H1 (cell line): ENCODE measurements around the gene GASK1B.

Source experiments
- POLR2A ChIP-seq, 2 experiments: IDR thresholded peaks; 1 replicate in 1 of 2; 2 replicates in 1 of 2; pipeline ENCODE4 v1.6.1; 2011; ENCODE audit warnings: low read depth in 2 of 2, low read length in 2 of 2, mild to moderate bottlenecking in 2 of 2; ENCODE audit errors: control extremely low read depth in 1 of 2
- POLR2AphosphoS5 ChIP-seq: IDR thresholded peaks from 2 replicates; pipeline ENCODE4 v1.6.1; 2011; ENCODE audit warnings: low read depth, low read length
- SIN3A ChIP-seq, 2 experiments: IDR thresholded peaks in 1 of 2; conservative IDR thresholded peaks in 1 of 2; 2 replicates each; pipeline ENCODE4 v1.6.1; 2011 to 2012; ENCODE audit warnings: low read length in 2 of 2, improper control_type of control experiment in 1 of 2, low read depth in 1 of 2, mild to moderate bottlenecking in 1 of 2
- SP2 ChIP-seq: IDR thresholded peaks from 2 replicates; pipeline ENCODE4 v1.6.1; 2012; ENCODE audit warnings: mild to moderate bottlenecking, low read length, inconsistent platforms
- SP4 ChIP-seq: IDR thresholded peaks from 2 replicates; pipeline ENCODE4 v1.6.1; 2012; ENCODE audit warnings: low read length, inconsistent platforms
- TAF1 ChIP-seq: IDR thresholded peaks from 2 replicates; pipeline ENCODE4 v1.6.1; 2011; ENCODE audit warnings: mild to moderate bottlenecking, low read depth, low read length
- TCF12 ChIP-seq: IDR thresholded peaks from 2 replicates; pipeline ENCODE4 v1.6.1; 2011; ENCODE audit warnings: low read depth, mild to moderate bottlenecking, low read length
- TF ChIP-seq, protein P1 (sequence below), 3 experiments: IDR thresholded peaks; 1 replicate in 2 of 3; 2 replicates in 1 of 3; pipeline versions ENCODE4 v1.5.1 to v1.6.1; 2011; ENCODE audit warnings: low read length in 3 of 3, mild to moderate bottlenecking in 3 of 3, inconsistent platforms in 2 of 3, low read depth in 1 of 3, moderate library complexity in 1 of 3; ENCODE audit not compliant: insufficient read depth in 1 of 3; ENCODE audit errors: control extremely low read depth in 1 of 3
- TF ChIP-seq, protein P2 (sequence below): IDR thresholded peaks from 2 replicates; pipeline ENCODE4 v1.6.1; 2011; ENCODE audit warnings: low read depth, mild to moderate bottlenecking, low read length; ENCODE audit not compliant: insufficient read depth
- TF ChIP-seq, protein P3 (sequence below): fragments of 300-600 bp; sonication (generic); IDR thresholded peaks from 2 replicates; pipeline ENCODE4 v1.7.1; 2012; ENCODE audit warnings: low read length, moderate library complexity, mild to moderate bottlenecking, inconsistent platforms; ENCODE audit not compliant: insufficient replicate concordance

DNA sequence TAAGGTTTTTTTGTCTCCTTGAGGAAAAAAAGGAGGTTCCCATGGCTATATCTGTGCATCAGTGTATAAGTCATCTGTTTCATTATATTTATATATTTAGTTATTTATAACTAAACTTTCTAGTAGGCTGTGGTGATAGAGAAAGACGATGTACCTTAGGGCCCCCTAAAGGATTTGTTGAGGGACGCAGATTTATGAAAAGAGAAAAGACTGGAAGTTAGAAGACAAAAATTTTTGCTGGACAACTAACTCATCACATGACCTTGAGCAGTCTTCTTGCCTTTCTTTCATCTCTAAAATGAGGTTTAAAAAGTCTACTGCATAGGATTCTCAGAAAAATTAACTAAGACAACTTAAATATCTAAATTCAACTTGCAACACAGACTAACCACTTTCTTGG lies 6.1 kb downstream of the GASK1B start:
- TF ChIP-seq TCF12 = no peak
- no peak for TF ChIP-seq SP4
- TF ChIP-seq, protein P1, sequence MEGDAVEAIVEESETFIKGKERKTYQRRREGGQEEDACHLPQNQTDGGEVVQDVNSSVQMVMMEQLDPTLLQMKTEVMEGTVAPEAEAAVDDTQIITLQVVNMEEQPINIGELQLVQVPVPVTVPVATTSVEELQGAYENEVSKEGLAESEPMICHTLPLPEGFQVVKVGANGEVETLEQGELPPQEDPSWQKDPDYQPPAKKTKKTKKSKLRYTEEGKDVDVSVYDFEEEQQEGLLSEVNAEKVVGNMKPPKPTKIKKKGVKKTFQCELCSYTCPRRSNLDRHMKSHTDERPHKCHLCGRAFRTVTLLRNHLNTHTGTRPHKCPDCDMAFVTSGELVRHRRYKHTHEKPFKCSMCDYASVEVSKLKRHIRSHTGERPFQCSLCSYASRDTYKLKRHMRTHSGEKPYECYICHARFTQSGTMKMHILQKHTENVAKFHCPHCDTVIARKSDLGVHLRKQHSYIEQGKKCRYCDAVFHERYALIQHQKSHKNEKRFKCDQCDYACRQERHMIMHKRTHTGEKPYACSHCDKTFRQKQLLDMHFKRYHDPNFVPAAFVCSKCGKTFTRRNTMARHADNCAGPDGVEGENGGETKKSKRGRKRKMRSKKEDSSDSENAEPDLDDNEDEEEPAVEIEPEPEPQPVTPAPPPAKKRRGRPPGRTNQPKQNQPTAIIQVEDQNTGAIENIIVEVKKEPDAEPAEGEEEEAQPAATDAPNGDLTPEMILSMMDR (IDR thresholded peaks at IDR 0.05; ENCODE audit: control extremely low read depth in 1 of 3, insufficient read depth in 1 of 3, low read depth in 1 of 3, low read length in 3 of 3) = no peak
- TF ChIP-seq, protein P2, sequence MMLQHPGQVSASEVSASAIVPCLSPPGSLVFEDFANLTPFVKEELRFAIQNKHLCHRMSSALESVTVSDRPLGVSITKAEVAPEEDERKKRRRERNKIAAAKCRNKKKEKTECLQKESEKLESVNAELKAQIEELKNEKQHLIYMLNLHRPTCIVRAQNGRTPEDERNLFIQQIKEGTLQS = no peak
- no peak for TF ChIP-seq POLR2A (IDR thresholded peaks at IDR 0.05; ENCODE audit: control extremely low read depth in 1 of 2, low read depth in 2 of 2, low read length in 2 of 2)
- no peak for TF ChIP-seq TAF1
- no peak for TF ChIP-seq SP2
- no peak for TF ChIP-seq POLR2AphosphoS5
- TF ChIP-seq SIN3A (conservative IDR thresholded peaks at IDR 0.05 in 1 of 2, IDR thresholded peaks at IDR 0.05 in 1 of 2; ENCODE audit: low read depth in 1 of 2, low read length in 2 of 2) = no peak
- TF ChIP-seq, protein P3, sequence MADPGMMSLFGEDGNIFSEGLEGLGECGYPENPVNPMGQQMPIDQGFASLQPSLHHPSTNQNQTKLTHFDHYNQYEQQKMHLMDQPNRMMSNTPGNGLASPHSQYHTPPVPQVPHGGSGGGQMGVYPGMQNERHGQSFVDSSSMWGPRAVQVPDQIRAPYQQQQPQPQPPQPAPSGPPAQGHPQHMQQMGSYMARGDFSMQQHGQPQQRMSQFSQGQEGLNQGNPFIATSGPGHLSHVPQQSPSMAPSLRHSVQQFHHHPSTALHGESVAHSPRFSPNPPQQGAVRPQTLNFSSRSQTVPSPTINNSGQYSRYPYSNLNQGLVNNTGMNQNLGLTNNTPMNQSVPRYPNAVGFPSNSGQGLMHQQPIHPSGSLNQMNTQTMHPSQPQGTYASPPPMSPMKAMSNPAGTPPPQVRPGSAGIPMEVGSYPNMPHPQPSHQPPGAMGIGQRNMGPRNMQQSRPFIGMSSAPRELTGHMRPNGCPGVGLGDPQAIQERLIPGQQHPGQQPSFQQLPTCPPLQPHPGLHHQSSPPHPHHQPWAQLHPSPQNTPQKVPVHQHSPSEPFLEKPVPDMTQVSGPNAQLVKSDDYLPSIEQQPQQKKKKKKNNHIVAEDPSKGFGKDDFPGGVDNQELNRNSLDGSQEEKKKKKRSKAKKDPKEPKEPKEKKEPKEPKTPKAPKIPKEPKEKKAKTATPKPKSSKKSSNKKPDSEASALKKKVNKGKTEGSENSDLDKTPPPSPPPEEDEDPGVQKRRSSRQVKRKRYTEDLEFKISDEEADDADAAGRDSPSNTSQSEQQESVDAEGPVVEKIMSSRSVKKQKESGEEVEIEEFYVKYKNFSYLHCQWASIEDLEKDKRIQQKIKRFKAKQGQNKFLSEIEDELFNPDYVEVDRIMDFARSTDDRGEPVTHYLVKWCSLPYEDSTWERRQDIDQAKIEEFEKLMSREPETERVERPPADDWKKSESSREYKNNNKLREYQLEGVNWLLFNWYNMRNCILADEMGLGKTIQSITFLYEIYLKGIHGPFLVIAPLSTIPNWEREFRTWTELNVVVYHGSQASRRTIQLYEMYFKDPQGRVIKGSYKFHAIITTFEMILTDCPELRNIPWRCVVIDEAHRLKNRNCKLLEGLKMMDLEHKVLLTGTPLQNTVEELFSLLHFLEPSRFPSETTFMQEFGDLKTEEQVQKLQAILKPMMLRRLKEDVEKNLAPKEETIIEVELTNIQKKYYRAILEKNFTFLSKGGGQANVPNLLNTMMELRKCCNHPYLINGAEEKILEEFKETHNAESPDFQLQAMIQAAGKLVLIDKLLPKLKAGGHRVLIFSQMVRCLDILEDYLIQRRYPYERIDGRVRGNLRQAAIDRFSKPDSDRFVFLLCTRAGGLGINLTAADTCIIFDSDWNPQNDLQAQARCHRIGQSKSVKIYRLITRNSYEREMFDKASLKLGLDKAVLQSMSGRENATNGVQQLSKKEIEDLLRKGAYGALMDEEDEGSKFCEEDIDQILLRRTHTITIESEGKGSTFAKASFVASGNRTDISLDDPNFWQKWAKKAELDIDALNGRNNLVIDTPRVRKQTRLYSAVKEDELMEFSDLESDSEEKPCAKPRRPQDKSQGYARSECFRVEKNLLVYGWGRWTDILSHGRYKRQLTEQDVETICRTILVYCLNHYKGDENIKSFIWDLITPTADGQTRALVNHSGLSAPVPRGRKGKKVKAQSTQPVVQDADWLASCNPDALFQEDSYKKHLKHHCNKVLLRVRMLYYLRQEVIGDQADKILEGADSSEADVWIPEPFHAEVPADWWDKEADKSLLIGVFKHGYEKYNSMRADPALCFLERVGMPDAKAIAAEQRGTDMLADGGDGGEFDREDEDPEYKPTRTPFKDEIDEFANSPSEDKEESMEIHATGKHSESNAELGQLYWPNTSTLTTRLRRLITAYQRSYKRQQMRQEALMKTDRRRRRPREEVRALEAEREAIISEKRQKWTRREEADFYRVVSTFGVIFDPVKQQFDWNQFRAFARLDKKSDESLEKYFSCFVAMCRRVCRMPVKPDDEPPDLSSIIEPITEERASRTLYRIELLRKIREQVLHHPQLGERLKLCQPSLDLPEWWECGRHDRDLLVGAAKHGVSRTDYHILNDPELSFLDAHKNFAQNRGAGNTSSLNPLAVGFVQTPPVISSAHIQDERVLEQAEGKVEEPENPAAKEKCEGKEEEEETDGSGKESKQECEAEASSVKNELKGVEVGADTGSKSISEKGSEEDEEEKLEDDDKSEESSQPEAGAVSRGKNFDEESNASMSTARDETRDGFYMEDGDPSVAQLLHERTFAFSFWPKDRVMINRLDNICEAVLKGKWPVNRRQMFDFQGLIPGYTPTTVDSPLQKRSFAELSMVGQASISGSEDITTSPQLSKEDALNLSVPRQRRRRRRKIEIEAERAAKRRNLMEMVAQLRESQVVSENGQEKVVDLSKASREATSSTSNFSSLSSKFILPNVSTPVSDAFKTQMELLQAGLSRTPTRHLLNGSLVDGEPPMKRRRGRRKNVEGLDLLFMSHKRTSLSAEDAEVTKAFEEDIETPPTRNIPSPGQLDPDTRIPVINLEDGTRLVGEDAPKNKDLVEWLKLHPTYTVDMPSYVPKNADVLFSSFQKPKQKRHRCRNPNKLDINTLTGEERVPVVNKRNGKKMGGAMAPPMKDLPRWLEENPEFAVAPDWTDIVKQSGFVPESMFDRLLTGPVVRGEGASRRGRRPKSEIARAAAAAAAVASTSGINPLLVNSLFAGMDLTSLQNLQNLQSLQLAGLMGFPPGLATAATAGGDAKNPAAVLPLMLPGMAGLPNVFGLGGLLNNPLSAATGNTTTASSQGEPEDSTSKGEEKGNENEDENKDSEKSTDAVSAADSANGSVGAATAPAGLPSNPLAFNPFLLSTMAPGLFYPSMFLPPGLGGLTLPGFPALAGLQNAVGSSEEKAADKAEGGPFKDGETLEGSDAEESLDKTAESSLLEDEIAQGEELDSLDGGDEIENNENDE = no peak
